ENCODE data around the gene RYR1.
"Not testable (repeated sequence)": the region's sequence is repeated elsewhere in the genome, so short reads cannot be mapped to it uniquely, and the experiment has no call there.

RYR1 gene

GRCh38 chr19:38457690-38458405 lies 24.4 kb downstream of the RYR1 start:
- DNase-seq (ENCODE audit: low spot score), result no peak

- no peak for DNase-seq (ENCODE audit: low spot score)
These were observed 25.5 kb downstream of the RYR1 start for GRCh38 chr19:38458991-38459390.

- no peak for DNase-seq (ENCODE audit: low spot score)
These were observed 29.9 kb downstream of the RYR1 start for GRCh38 chr19:38463365-38463764.

GRCh38 chr19:38464421-38465082 lies 31.1 kb downstream of the RYR1 start:
- no peak for DNase-seq (ENCODE audit: low spot score)

DNA sequence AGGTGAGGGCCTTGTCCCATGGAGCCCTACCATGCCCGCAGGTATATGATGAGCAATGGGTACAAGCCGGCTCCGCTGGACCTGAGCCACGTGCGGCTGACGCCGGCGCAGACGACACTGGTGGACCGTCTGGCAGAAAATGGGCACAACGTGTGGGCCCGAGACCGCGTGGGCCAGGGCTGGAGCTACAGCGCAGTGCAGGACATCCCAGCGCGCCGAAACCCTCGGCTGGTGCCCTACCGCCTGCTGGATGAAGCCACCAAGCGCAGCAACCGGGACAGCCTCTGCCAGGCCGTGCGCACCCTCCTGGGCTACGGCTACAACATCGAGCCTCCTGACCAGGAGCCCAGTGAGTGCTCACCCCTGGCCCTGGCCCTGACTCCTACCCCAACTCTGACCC lies 32.6 kb downstream of the RYR1 start:
- no peak for DNase-seq (ENCODE audit: low spot score)

GRCh38 chr19:38467541-38468525 lies 34.3 kb downstream of the RYR1 start:
- DNase-seq (ENCODE audit: low spot score), result no peak

DNA sequence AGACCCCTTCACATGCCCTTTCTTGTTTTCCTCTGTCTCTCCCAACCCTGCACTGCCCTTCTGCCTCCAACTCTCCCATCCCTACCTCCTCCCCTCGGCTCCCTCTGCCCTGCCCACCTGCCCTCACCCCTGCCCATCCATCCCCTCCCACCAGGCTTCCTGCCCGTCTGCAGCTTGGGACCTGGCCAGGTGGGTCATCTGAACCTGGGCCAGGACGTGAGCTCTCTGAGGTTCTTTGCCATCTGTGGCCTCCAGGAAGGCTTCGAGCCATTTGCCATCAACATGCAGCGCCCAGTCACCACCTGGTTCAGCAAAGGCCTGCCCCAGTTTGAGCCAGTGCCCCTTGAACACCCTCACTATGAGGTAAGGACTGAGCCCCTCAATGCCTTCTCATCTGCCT lies 35.7 kb downstream of the RYR1 start:
- DNase-seq (ENCODE audit: low spot score), result no peak

GRCh38 chr19:38470788-38471480 lies 37.4 kb downstream of the RYR1 start:
- DNase-seq (ENCODE audit: low spot score), result no peak

- not testable (repeated sequence) for DNase-seq (ENCODE audit: low spot score)
These were observed 39.2 kb downstream of the RYR1 start for GRCh38 chr19:38472725-38473124.

DNA sequence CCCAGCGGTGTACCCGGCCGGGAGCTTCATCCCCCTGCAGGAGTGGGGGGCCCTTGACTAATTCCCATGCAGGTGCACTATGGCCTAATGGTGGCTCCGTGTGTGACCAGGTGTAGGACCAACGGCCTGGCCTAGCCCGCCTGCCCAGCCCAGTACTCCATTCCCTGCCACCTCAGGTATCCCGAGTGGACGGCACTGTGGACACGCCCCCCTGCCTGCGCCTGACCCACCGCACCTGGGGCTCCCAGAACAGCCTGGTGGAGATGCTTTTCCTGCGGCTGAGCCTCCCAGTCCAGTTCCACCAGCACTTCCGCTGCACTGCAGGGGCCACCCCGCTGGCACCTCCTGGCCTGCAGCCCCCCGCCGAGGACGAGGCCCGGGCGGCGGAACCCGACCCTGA lies 39.7 kb downstream of the RYR1 start:
- no peak for DNase-seq (ENCODE audit: low spot score)

DNA sequence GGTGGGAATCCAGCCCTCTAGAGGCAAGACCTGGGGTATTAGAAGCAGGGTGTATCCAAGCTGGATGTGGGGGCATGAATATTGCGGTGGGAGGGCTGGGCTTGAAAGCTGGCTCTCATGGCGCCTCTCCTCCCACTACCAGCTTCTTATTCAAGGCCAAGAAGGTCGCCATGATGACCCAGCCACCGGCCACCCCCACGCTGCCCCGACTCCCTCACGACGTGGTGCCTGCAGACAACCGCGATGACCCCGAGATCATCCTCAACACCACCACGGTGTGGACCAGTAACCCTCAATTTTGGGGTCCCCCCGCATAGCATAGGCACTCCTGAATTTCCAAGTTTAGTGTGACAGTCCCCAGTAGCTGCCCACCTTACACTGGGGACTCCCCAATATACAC lies 41.7 kb downstream of the RYR1 start:
- DNase-seq (ENCODE audit: low spot score), result no peak

DNA sequence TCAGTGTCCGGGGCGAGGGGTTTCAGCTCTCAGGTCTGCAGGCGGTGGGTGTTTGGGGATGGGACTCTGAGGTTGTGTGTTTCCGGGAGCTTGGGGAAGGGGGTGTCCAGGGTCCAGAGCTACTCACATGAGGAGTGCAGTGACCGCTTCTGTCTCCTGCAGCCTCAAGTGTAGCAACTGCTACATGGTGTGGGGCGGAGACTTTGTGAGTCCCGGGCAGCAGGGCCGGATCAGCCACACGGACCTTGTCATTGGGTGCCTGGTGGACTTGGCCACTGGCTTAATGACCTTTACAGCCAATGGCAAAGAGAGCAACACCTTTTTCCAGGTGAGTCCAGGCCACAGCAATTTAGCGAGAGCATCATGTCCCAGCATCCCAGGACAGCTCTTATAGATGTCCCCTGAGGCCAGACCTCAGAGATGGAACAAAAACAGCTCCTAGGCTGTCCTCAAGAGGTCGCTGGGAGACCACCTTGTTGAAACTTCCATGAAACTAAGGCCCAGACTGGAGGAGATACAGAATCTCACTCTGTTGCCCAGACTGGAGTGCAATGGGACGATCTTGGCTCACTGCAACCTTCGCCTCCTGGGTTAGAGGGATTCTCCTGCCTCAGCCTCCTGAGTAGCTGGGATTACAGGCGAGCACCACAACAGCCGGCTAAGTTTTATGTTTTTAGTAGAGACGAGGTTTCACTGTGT lies 44.9 kb downstream of the RYR1 start:
- DNase-seq (ENCODE audit: low spot score), result peak; percentile 67

DNA sequence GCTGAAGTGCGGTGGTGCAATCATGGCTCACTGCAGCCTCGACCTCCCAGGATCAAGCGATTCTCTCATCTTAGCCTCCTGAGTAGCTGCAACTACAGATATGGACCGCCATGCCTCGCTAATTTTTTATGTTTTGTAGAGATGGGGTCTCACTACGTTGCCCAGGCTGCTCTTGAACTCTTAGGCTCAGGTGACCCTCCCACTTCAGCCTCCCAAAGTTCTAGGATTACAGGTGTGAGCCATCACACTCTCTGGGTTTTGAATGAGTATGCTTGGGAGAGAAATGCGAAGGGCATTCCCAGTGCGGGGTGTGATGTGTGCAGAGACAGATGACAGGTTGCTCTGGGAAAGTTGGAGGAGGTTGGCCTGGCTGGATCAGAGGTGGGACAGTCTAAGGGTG lies 49.0 kb downstream of the RYR1 start:
- no peak for DNase-seq (ENCODE audit: low spot score)

DNA sequence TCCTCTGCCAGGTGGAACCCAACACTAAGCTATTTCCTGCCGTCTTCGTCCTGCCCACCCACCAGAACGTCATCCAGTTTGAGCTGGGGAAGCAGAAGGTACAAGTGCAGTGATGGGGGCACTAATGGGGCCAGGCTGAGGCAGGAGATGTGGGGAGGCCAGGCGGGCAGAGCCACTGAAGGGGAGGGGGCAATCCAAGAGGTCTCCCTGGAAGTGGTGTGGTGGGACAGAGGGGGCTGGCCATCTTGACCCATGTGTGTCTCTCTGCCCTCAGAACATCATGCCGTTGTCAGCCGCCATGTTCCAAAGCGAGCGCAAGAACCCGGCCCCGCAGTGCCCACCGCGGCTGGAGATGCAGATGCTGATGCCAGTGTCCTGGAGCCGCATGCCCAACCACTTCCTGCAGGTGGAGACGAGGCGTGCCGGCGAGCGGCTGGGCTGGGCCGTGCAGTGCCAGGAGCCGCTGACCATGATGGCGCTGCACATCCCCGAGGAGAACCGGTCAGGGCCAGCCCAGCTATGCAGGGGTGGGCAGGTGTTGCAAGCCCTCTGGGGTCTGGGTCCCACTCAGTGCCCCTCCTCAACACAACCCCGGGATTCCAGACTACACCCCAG lies 49.6 kb downstream of the RYR1 start:
- DNase-seq (ENCODE audit: low spot score), result peak; percentile 29

DNA sequence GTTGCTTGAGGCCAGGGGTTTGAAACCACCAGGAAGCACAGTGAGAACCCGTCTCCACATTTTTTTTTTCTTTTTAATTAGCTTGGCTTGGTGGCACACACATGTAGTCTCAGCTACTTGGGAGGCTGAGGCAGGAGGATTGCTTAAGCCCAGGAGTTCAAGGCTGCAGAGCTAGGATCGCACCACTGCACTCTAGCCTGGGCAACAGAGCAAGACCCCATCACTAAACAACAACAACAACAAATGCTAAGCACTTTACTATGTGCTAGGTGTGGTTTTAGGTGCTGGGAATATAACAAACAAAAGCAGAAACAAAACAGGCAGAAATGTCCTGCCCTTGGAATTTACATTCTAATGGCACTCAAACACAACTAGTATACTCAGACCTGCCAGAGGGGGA lies 51.3 kb downstream of the RYR1 start:
- no peak for DNase-seq (ENCODE audit: low spot score)

- DNase-seq (ENCODE audit: low spot score), result no peak
These were observed 52.2 kb downstream of the RYR1 start for GRCh38 chr19:38485541-38486285.

DNA sequence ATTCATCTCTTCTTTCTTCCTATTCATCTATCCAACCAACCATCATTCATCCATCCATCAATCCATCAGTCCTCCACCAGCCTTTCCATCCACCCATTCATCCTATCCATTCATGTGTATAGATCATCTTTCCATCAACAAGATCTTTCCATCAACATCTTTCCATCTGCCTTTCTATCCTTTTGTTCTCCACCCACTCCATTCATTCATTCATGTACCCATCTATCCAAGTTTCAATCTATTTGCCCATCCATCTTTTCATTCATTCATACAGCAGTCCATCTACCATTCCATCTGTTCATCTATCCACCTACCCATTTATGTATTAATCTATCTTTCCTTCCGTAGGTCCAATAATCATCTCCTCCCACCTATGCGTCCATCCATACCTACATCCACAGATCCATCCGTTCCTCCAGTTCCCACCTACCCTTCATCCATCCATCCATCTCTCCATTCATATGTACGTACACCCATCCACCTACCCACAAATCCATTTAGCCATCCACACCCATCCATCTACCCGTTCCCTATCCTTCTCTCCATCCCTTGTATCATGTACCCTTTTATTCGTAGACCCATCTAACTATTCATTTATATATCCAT lies 53.3 kb downstream of the RYR1 start:
- no peak for DNase-seq (ENCODE audit: low spot score)

DNA sequence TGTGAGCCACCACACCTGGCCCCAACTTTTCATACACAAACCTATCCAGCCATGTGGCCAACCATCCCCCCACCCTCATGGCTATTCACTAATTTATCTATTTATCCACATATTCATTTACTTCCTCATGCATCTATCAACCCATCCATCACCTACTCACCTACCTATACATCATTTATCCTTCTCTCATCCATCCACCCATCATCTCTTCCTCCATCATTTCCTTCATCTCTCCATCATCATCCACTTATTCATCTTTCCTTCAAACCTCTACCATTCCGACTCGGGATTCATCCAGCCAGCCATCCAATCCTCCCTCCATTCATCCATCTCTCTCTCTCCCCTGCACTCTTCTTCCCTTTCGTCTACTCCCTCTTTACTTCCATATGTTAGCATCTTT lies 54.6 kb downstream of the RYR1 start:
- no peak for DNase-seq (ENCODE audit: low spot score)

DNA sequence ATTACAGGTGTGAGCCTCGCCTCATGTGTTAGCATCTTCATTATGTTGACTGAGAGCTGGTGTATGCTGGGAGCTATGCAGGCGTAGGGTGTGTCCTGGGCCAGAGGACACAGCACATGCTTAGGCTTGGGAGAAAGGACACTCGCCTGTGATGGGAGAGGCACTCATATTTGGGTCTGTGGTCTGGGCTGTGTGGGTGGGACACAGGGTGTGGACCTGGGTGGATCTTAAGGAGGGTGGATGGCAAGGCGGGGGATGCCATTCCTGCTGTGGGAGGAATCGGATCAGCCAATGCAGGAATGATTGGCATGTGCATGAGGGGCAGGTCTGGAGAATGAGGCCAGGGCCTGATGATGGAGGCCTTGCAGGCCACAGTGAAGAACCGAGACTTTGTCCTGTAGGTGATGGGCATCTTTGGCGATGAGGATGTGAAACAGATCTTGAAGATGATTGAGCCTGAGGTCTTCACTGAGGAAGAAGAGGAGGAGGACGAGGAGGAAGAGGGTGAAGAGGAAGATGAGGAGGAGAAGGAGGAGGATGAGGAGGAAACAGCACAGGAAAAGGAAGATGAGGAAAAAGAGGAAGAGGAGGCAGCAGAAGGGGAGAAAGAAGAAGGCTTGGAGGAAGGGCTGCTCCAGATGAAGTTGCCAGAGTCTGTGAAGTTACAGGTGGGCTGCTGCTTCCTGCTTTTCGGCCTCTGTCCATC lies 55.4 kb downstream of the RYR1 start:
- DNase-seq (ENCODE audit: low spot score), result no peak

All from SW480 (cell line).